Measurements from ENCODE around the gene LYL1.

The LYL1 gene

DNA sequence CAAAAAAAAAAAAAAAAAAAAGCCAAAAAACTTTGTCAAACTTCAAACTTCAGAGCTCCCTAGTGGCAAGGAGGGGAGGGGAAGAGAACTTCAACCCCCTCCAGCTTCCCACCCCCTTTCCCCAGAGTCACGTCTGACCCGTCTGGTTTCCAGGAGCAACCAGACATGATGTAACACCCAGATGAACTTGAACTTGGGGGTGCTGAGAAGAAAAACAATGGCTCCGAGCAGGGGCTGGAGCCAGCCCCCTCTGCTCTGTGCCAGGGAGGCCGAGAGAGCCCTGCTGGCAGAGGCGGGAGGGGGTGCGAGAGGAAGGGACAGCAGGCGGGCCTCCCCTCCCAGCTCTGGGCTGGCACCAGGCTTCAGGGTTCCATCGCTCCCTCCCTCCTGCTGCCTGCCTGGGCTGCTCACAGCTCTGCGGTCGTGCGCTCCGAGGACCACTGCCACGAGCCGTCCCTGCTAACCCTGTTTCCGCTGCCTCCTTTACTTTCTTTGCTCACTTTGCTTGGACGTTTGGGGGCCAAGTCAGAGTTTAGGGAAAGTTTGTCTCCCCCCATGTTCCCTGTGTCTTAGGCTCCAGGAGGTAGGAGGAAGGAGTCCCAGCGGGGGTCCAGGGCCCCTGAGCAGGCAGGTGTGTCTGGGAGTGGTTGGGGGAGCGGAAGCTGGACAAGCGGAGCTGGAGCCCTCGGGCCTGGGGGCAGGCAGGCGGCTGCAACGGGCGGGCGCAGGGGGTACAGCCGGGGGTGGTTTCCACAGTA is 11.1 kb downstream of the LYL1 start:
- TF ChIP-seq, protein P1, sequence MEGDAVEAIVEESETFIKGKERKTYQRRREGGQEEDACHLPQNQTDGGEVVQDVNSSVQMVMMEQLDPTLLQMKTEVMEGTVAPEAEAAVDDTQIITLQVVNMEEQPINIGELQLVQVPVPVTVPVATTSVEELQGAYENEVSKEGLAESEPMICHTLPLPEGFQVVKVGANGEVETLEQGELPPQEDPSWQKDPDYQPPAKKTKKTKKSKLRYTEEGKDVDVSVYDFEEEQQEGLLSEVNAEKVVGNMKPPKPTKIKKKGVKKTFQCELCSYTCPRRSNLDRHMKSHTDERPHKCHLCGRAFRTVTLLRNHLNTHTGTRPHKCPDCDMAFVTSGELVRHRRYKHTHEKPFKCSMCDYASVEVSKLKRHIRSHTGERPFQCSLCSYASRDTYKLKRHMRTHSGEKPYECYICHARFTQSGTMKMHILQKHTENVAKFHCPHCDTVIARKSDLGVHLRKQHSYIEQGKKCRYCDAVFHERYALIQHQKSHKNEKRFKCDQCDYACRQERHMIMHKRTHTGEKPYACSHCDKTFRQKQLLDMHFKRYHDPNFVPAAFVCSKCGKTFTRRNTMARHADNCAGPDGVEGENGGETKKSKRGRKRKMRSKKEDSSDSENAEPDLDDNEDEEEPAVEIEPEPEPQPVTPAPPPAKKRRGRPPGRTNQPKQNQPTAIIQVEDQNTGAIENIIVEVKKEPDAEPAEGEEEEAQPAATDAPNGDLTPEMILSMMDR (conservative IDR thresholded peaks at IDR 0.05; ENCODE audit: control insufficient read depth, insufficient read depth, low read depth, low read length): no peak
- DNase-seq (ENCODE audit: low read depth): peak; percentile 74
- no peak overlapping the region for H3K4me3 ChIP-seq (ENCODE audit: control insufficient read depth, low read depth, low read length)

DNA sequence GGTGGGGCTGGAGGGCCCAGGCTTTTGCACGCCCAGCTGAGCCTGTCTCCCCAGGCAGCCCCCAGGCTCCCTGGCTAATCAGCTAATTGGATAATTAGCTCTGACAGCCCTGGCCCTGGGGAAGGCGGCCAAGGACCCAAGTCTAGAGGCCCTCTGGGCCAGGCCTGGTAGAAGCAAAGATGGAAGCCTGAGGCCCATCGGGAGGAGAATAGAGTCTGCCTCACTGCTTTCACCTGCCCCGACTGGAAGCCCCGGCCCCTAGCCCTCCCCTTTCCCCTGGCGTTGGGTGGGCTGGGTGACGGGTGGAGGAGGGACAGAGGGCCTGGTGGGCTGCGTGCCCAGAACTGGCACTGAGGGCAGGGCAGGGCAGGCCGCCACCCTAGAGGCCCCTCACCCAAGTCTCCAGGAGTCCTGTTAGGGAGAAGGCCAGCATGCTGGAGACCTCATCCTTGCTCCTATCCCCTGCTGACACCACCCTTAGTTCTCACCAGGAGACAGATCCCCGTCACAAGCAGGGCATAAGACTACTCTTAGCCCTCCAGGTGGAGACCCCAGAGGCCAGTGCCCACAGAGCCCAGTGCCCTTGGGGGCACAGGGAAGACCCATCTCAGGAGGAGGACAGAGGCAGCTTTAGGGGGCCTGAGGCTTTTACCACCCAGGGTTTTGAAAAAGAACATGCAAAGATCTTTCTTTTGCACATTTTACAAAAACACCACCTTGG is 12.0 kb downstream of the LYL1 start:
- TF ChIP-seq, protein P1 (conservative IDR thresholded peaks at IDR 0.05; ENCODE audit: control insufficient read depth, insufficient read depth, low read depth, low read length): no peak
- DNase-seq (ENCODE audit: low read depth): no peak
- H3K4me3 ChIP-seq (ENCODE audit: control insufficient read depth, low read depth, low read length): no peak overlapping the region

DNA sequence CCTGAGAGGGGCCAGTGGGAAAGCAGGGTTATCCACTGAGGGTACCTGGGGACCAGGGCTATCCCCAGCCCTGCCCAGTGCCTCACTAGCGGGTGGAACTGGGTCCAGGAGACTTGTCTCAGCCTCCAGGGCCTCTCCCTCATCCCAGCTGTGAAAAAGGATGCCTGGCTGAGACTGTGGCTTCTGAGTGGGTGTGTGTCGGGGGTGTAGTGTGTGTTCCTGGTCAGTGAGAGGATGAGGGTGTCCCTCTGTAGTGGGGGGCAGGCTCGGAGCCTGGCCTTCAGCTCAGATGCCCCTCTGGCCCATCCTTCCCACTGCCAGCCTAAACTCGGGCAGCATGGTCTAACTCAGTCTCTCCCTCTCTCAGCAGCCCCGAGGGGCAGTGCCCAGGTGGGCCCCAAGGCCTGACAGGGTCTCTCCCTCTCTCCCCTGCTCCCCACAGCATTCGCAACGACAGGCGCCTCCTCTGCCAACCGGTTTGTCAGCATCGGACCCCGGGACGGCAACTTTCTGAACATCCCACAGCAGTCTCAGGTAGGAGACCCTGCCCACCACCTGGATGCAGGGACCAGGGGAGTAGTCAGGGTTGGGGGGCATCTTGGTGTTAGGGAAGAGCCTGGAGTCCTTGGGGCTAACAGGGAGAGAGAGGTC is 12.7 kb downstream of the LYL1 start:
- no peak overlapping the region for H3K4me3 ChIP-seq (ENCODE audit: control insufficient read depth, low read depth, low read length)
- TF ChIP-seq, protein P1 (conservative IDR thresholded peaks at IDR 0.05; ENCODE audit: control insufficient read depth, insufficient read depth, low read depth, low read length): no peak
- DNase-seq (ENCODE audit: low read depth): no peak

DNA sequence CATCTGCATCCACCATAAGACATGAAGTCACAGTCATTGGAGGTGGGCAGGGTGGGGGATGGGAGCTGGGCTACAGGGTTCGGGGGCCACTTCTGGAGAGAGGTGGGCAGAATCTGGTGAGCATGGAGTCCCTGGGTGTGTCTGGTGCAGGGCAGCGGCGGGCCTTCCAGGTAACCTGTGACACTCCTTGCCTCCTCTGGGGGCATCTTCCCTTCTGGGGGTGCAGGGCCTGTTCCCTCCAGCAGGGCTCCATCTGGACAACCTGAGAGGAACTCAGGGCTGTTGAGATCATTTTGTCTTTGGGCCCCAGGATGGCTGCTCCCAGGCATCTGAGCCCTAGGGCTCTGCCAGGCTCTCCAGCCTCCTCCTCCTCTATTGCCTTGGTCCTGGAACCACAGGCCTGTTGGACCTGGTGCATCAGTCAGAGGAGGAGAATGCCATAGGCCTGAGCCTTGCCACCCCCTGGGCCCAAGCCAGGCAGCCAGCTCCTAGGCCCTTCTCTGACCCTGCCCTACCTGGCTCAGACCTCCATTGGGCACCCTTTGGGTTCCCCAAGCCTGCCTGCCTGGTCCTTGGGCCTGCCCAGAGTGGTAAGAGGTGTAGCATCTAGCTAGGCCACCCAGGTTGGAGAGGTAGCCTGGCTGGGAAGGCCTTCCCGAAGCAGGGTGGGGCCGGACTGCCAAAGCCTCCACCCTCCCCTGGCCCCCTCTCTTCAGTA is 13.4 kb downstream of the LYL1 start:
- H3K4me3 ChIP-seq (ENCODE audit: control insufficient read depth, low read depth, low read length): no peak overlapping the region
- DNase-seq (ENCODE audit: low read depth): no peak
- TF ChIP-seq, protein P1 (conservative IDR thresholded peaks at IDR 0.05; ENCODE audit: control insufficient read depth, insufficient read depth, low read depth, low read length): peak; percentile 40

DNA sequence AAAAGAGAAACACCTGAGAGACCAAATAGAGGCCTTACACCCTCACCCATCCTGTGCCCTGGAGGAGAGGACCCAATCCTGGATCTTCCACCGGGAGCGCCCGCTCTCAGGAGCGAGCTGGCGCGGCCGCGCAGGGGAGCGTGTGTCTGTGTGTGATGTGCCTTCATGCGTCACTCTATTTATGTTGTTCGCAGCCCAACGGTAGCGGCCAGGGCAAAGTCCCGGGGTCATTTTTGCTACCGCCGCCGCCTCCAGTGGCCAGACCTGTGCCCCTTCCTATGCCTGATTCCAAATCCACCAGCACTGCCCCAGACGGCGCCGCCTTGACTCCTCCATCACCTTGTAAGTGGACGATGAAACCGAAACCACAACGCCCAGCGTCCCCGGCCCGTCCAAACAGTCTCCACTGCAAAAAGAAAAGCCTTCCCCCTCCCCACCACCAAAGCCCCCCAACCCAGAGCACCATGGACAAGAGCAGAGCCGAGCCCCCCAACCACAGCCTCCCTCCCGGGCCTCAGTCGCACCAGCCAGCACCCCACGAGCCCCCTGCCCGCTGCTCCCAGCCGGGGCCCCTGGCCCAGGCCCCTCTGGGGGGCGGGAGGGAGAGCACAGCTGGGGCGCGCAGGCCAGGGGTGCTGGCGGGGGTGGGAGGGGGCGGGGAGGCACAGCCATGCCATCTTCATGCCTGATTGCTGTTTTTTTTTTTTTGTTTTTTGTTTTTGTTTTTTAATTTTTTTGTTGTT is 14.7 kb downstream of the LYL1 start:
- TF ChIP-seq, protein P1 (conservative IDR thresholded peaks at IDR 0.05; ENCODE audit: control insufficient read depth, insufficient read depth, low read depth, low read length): no peak
- no peak for DNase-seq (ENCODE audit: low read depth)
- H3K4me3 ChIP-seq (ENCODE audit: control insufficient read depth, low read depth, low read length): no peak overlapping the region

DNA sequence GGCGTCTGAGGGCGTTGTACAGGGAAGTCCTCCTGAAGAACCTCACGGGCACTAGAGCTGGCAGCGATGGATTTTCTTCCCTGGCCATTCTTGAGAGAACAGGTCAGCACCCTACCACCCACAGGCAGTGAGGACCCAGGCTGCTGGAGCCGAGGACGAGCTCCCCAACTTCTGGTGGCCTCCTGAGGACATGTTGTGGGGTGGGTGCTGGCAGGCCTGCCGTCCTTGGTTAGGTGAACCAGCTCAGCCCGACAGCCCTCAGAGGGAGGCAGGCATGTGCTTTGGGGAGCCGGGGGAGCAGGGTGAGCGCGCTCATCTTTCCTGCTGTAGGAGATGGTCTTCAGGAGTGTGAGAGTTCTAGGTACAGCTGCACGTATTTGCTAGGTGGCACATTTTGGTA is 15.4 kb downstream of the LYL1 start:
- DNase-seq (ENCODE audit: low read depth): no peak
- TF ChIP-seq, protein P1 (conservative IDR thresholded peaks at IDR 0.05; ENCODE audit: control insufficient read depth, insufficient read depth, low read depth, low read length): no peak
- no peak overlapping the region for H3K4me3 ChIP-seq (ENCODE audit: control insufficient read depth, low read depth, low read length)
